NCI-H69 (cell line): ENCODE data around the gene SH3GL2.
A peak's percentile ranks its signal among the peaks of the same experiment; 100 is the strongest.

Source experiments
- DNase-seq: peaks from one replicate; lab custom pipeline; 2025; lab: John Stamatoyannopoulos, UW

The SH3GL2 gene

DNA sequence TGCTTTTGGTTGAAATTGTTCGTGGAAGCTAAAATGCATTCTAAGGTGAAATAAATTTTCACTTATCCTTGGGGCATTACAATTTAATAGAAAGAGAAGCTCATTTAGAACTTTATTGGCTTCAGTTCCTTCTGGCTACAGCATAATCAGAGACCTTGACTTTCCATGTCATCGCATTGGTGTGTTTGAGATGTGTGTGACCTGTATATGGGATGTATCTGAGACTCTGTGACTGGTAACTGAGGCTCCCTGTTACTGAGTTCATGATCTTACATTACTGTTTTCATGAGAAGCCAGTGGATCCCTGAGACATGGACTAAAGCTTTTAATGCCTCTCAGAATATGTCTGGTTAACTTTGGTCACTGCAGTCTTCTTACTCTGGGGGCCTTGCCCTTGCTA, 32.5 kb downstream of the SH3GL2 start:
- DNase-seq: no peak

DNA sequence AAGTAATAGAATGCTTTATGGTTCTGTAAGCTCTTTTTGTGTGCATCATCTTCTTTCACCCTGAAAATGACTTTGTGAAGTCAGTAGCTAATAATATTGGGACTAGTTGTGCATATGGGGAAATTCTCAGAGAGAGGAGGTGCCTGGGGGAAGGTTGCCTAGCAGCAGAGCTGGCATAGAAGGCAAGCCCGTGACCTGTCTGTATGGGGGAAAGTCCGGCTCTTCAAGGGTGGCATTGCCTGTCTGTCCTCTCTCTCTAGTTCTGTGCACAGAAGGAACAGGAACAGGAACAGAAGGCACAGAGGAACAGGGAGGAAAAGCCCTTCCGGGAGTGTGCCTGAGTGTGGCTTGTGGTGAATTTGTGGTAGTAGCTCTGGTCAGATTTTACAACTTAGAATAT, 33.1 kb downstream of the SH3GL2 start:
- peak; percentile 89 for DNase-seq

DNA sequence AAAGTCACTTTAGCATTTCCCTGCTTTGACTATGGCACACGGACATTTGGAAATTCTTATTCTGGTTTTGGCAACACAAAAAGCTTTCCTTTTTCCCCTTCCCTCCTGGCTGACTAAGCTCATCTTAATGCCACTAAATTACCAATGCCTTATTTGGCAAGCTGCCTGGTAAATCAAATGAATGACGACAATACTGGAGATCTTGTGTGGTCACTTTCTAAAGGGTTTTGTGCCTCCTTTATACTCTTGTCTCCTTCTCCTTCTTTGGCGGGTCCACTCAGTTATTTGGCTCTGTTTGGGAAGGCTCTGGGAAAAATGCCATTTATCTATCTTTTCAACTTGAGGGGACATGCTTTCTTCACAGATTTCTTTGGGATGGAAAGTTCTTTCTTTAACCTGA, 34.9 kb downstream of the SH3GL2 start:
- DNase-seq: peak; percentile 92

DNA sequence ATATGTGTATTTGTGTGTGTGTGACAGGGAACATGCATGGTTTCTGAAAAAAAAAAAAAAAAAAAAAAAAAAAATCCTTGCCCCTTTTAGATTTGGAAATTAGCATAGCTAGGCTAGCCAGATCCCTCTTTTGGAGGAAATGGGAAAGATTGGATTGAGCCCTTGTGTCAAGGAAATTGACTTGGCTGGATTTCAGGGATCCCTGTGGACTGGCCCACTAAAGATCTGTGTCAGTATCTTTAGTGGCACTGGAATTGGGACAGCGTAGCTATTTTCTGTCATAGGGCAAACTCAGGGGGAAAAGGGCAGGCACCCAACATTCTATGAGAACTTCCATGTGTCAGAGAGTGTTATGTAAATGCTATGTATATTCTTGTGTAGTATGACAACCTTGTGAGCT, 35.4 kb downstream of the SH3GL2 start:
- peak; percentile 31 for DNase-seq

DNA sequence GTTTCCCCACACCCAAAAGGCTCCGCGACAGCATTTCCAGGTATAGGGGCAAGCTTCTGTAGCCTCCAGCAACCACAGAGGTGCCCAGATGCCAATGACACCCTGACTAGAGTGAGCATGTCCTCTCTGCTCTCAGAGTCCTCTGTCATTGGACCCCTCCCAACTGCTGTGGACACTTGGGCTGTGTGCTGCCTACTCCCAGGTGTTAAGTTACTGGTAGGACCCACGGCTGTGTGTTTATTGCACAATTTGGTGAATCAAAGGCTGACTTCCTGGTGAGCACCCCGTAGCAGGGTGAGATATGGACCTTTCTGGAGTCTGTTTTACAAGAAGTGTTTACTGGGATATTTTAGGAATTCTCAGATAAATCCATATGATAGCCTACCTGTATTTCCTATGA, 36.0 kb downstream of the SH3GL2 start:
- peak; percentile 87 for DNase-seq

DNA sequence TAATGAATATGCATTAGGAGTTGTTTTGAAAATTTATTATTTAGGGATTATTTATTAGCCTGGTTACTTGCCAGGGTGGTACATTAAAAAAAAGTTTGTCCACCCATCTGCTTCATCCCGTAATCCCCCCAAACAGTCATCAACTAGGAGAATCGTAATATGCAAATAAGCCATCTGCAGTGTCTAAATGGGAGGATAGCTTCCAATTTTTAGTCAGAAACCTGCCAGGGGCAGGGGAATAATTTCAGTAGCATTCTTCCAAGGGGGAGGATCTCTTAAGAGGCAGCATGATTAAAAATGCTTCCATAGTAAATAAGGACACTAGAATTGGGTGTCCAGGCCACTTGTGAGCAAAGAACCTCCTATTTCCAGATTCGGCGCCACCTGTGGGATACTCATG, 43.3 kb downstream of the SH3GL2 start:
- DNase-seq: no peak

DNA sequence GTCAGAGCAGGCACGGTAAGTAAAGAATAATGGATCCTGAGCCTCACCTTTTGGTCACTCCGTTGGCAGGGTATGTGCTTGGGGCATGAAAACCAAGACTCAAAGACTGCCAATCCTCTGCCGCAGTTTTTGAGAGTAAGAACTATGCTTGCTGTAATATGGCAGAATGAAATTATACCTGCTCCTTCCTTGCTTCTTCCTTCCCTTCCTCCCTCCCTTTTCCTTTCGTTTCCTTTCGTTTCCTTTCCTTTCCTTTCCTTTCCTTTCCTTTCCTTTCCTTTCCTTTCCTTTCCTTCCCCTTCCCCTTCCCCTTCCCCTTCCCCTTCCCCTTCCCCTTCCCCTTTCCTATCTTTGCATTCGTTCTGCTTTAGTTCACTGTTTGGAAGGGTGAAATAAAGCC, 43.9 kb downstream of the SH3GL2 start:
- DNase-seq: no peak

DNA sequence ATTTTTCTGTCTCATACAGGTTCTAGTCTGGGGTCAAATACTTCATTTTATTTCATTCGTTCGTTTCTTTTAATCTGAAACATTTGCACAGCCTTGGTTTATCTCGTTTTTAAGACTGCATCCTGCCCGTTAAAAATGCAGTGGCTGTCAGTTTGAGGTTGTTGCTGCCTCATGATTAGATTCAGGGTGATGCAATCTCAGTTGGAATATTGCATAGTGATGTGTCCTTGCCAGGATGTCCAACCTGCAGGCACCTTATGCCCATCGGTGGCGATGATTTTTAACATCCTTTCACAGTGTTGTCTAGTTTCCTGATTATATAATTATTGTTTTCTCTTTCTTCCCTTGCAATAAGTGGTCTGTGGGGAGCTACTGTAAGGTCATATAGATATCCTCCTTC, 45.1 kb downstream of the SH3GL2 start:
- DNase-seq: peak; percentile 19

DNA sequence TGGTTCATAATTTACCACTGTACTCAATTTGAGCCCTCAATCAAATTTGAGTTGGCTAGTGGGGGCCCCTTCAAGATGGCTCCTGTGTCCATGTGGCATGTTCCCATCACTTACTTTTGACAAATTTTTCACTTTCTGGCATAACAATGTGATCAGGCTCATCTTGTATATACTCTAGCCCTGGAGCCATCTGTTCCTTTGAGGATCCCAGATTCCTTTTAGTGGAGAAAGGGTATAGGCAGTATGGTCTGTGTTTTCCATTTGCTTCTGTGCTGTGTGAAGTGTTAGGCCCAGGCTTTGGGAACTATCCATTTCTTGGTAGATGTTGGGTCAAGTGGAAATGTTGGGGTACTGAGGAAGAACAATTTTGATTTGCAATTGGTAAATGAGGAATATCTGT, 45.7 kb downstream of the SH3GL2 start:
- peak; percentile 48 for DNase-seq

DNA sequence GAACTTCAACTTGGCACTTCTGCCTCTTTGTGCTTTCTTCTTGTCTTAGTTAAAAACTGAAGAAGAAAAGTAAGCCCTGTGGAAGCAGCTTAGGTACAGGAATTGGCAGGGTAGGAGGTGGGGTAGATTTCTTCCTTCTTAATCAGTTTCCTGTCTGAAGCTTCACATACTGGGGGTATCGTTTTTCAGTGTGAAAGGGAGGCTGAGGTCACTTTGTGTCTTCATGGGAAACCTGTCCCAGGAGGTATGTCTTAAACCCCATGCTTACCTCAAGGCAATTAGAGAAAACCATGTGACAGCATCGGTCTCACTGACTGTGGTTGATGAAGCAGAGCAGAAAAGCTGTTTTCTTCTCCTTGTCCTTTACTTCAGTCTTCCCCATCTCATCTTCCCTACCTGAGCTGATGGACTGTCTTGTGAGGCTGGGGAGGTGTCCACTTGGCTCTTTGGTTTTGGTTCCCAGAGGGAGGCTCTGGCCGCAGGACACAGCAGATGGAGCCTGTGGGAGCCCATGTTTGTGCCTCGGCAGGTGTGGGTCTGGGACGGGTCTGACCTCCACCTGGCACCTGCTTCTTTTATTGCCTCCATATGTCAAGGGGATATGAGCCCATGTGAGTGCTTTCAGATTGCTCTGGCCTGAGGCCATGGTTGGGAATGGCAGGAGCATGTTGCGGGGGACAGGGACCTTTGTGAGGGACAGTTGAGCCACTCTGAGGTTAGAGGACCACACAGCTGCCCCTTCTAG, 47.0 kb downstream of the SH3GL2 start:
- peak; percentile 96 for DNase-seq

DNA sequence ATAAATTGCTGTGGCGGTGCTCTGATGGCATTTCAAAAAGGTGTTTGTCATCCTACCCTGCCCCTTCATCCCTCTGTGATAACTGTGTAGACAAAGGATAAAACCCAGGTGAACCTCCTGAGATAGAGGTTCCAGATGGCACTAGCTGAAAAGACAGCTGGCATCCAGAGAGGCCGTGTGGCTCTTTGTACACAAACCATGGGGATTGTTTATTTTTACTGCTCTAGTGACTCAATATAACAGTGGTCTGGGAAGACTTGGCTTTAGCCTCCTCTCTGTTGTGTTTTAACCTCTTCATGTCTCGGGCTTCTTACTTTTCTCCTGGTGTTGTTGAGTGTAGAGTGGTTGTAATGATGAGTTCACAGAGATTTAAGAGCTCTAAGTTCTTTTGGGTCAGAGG, 48.8 kb downstream of the SH3GL2 start:
- peak; percentile 98 for DNase-seq

DNA sequence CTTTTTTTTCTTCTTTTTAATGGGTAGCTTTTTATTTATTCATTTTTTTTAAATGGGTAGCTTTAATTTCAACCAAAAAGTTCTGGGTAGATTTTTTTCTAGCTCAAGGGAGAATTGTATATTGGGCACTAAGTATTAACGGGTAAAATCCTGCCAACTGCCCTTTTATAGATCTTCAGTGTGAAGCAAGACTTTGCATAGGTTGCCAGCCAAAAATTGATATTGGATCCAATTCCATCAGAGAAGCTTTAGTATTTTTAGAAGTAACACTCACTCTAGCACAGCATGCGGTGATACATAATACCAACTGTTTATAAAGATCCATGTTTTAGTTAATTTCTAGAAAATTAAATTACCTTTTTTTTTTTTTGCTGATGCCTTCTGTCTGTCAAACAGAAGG, 49.8 kb downstream of the SH3GL2 start:
- DNase-seq: no peak

DNA sequence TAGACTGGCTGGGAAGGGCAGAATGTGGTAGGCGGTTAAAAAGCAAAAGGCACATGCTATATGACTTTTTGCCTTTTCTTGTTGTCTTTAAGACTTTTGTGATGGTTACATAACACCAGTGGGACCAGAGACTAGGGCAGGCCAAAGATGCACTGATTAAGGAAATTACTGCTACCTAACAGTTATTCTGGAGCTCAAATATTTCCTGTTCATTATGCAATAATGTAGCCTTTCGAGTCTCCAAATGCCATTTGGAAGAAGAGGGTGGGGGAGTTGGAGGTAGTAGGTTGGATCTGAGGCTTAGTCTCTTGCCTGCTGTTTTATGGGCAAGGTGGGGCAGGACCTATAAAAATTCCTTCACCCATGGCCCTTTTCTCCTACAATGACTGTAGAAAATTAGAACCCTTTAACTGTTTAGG, 51.7 kb downstream of the SH3GL2 start:
- peak; percentile 23 for DNase-seq

DNA sequence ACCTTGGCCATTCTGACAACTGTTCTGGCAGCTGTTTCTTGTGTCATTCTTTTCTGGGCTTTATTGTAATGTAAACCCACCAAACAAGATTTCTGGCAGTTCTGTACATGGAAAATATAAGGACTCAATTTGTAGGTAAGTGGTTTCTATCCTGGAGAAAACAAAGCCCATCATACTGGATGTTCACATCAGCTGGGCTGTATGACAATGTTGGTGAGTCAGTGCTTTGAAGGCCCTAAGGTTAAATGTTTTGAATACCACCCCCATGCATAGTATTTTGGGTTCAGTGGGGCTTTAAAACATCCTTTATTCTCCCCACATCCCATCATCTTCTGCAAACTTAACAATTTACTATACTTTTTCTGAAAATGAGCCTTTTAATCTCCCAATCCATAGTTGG, 52.5 kb downstream of the SH3GL2 start:
- no peak for DNase-seq

DNA sequence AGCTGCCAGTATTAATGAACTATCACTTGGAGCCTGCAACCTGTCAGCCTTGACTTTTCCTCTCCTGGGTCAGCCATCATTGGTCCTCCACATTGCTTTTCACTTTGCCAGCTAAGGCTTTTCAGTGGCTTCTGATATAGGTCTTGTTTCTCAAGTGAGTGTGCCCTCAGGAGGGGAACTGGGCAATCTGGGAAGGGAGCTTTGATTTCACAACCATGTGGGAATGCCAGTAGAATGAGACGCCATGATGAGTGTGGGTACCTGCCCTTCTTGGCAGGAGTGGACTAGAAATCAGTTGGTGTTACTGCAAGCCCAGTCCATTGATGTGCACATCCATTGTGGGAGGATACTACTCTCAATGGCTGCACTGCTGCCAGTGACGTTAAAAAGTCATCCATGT, 54.1 kb downstream of the SH3GL2 start:
- DNase-seq: no peak

DNA sequence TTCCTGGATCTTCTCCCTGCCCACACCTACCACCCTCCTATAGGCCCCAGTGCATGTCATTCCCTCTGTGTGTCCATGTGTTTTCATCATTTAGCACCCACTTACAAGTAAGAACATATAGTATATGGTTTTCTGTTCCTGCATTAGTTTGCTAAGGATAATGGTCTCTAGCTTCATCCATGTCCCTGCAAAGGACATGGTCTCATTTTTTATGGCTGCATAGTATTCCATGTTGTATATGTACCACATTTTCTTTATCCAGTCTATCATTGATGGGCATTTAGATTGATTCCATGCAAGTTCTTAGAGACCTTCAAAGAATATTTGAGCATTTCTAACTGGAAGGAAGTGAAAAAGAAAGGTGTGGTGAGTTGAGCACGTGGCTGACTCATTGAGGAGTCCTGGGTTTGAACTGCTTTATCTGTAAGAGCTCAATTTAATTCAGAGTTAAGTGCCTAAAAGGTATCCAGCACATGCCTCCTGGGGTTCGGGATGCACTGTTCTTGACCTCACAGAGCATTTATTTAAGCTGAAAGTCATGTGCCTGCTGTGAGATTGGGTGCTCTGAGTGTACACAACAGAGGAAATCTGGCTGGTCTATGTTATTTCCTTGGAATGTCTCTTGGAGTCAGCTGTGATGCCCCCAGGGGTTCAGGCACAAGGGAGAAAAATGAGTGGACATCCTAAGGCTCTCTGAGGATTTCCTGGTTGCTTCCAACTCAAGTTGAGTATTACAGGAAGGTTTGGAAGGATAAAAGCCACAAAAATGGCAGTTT, 56.4 kb downstream of the SH3GL2 start:
- DNase-seq: peak; percentile 72

DNA sequence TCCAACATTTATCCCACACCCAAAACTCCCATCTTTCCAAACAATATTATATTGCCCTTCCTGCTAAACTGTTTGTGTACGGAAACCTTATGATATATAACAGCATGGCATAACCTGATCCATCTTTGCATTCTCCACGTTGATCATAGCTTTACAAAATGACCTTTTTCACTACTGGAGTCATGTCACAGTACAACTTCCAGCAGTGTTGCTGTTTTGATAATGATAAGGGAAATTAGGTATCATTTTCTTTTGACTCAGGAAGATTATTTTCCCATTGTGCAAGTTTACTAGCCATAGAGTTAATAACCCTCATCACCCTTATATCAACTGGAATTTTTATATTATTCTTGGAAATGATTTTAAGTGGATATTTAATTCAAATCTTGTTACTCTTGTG, 57.5 kb downstream of the SH3GL2 start:
- no peak for DNase-seq

DNA sequence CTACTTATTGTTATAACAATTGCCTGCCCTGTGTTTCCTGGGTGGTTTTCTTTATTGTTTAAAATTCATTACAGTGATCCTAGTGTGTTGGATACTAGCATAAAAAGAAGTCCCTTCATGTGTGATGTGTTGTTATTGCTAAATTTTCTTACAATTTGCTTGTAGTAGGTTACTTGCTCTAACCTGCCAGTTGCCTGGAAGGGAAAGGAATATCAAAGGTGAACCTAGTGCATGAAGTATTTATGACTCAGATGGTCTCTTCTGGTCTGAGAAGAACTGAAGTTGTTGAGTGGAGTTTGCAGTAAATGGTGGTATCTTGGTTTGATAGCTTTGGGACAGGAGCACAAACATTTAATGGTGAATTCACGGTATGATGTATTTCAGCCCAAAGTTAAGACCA, 58.0 kb downstream of the SH3GL2 start:
- no peak for DNase-seq

DNA sequence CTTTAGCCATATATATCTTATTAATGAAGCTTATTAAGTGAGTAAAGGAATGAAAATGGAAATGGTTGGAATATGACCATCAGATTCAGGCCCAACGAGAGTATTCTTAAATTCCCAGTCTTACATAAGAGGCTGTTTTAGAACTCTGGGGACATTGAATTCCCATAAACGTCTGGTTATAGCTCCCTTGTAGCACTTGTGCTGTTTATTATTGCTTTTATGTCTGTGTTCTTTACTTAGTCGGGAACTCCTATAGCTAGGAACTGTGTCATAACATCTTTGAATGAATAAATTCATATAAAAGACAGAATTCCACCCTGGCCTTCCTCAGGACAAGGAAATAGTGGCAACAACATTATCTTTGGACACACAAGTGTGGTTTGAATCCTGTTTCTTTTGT, 58.4 kb downstream of the SH3GL2 start:
- no peak for DNase-seq

DNA sequence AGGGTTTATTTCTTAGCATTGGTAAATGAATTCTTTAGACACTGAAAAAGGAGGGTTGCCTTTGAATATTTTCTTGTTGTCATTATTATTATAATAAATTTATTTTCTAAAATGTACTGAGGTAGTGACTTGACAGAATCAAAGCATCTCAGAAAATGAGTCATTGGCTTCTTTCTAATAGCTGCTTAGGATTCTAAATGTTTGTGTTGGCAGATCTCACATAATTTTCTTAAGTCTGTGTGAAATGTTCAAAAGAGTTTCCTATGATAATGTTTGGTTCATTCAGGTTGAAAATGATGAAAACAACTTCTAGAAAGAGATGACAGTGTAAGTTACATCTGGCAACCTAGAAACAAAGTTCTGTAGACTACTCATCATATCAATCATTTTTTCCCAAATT, 69.7 kb downstream of the SH3GL2 start:
- DNase-seq: no peak

DNA sequence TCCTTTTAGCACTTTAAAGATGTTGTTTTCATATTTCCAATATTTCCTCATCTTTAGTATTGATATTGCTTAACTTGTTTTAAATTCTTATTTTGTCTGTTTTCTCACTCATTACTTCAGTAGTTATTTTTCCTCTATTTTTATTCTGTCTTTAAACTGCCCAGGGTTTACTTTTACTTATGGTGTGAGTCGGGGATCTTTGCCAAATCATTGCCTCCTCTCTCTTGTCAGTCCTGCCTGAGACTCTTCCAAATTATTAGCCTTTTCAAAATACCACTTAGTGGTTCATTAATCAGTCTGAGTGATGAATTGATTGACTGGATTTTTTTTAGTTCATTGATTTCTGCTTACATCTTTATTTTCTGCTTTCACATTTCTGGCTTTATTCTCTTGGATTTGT, 72.9 kb downstream of the SH3GL2 start:
- no peak for DNase-seq

DNA sequence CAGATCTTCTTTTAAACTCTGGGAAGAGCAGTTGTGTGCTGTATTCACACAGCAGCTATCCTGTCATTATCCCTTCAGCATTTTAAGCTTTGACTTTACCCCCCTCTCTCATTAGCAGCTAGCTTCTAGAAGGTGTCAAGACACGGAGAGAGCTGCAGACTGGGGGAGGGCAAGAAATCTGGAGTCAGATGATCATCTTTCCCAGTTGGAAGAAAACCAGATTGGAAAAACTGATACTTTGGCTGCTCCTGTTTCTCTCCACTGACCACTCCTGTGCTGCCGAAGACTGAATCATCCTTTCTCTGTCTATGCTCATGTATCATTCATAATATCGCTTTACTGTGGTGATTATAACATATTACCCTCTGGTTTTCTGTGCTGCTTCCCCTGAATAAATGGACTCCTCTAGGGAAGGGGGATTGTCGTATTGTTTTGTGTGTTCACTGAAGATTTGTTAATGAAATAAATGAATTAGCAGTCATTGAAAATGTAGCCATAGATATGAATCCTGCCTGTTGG, 75.1 kb downstream of the SH3GL2 start:
- peak; percentile 29 for DNase-seq

DNA sequence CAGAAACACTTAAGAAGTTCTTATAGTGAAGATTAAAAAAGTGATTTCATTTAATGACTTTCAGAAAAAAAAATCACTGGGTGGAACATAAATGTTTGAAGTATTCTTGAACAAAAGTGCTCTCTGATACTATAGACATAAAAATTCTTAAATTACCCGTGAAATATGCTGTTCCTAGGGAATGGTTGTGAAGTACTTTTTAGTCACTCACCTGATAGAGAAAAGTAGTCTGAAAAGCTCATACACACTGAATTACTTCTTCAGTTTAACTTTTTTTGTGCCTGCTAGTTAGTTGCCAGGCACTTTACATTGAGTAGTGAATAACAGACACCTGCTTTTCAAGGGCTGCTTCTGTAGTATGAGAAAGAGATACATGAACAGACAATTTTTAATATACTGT, 78.0 kb downstream of the SH3GL2 start:
- peak; percentile 14 for DNase-seq
